Immature natural killer cell (primary cell): ENCODE results near the gene GRB10. TPM values are rescaled to one million over a fixed set of nuclear protein-coding genes. Genes with fewer than 3 reads are reported as not detected.

Source experiments
- DNase-seq, 3 donors: peaks; one replicate each; pipeline ENCODE4 v3.0.0; 2022; ENCODE audit warnings: mixed read lengths in 1 of 3
- H3K27ac Mint-ChIP-seq, 6 donors: one replicate each; pipeline ENCODE4 v1.8.0; 2020; ENCODE audit warnings: mixed read lengths in 6 of 6, mild to moderate bottlenecking in 5 of 6, inconsistent platforms in 4 of 6, moderate library complexity in 3 of 6
- H3K27me3 Mint-ChIP-seq, 3 donors: one replicate each; pipeline ENCODE4 v1.8.0; 2020 to 2021; ENCODE audit warnings: low read depth in 3 of 3, mild to moderate bottlenecking in 3 of 3, mixed read lengths in 3 of 3, moderate library complexity in 3 of 3, inconsistent platforms in 1 of 3
- H3K36me3 Mint-ChIP-seq, 3 donors: one replicate each; pipeline ENCODE4 v1.8.0; 2020; ENCODE audit warnings: mixed read lengths in 3 of 3, inconsistent platforms in 2 of 3, mild to moderate bottlenecking in 2 of 3
- H3K4me1 Mint-ChIP-seq, 2 donors: one replicate each; pipeline ENCODE4 v1.8.0; 2020; ENCODE audit warnings: inconsistent platforms in 2 of 2, mild to moderate bottlenecking in 2 of 2, mixed read lengths in 2 of 2, moderate library complexity in 1 of 2
- H3K4me3 Mint-ChIP-seq, 5 donors: one replicate each; pipeline ENCODE4 v1.8.0; 2020; ENCODE audit warnings: mild to moderate bottlenecking in 5 of 5, mixed read lengths in 5 of 5, inconsistent platforms in 3 of 5, moderate library complexity in 3 of 5
- H3K9me3 Mint-ChIP-seq, 6 donors: one replicate each; pipeline ENCODE4 v1.8.0; 2020; ENCODE audit warnings: mild to moderate bottlenecking in 6 of 6, mixed read lengths in 6 of 6, inconsistent platforms in 4 of 6, moderate library complexity in 3 of 6
- polyA plus RNA-seq, 3 donors: library from polyadenylated mRNA; unstranded; fragments of 300-500 nt; fragmentation: Illumina TruSeq; gene quantifications; one replicate each; pipeline ENCODE4 v1.2.3, GENCODE V29; 2021

Gene GRB10
- polyA plus RNA-seq, 3 donors from 2014 or later: not detected

- Mint-ChIP-seq H3K4me3 (no peak overlapping the region), H3K36me3 (no peaks in the 10 kb centered on the region), H3K4me1 (peaks cover 15 to 19% of the 10 kb centered on the region in 2 donors), H3K9me3 (no peaks in the 10 kb centered on the region), H3K27ac (no peak overlapping the region), H3K27me3 (peaks cover 5 to 6% (median 6%) of the 10 kb centered on the region in 3 donors)
- no peak for DNase-seq
Observed at GRCh38 chr7:50655490-50655889, 127.2 kb downstream of the GRB10 start.

- H3K27me3 Mint-ChIP-seq: peaks cover under 1 to 6% (median 1%) of the 10 kb centered on the region in 3 donors
- DNase-seq: no peak
- peaks cover 11 to 14% of the 10 kb centered on the region in 2 donors for H3K4me1 Mint-ChIP-seq
- no peaks in the 10 kb centered on the region for H3K9me3 Mint-ChIP-seq
- H3K27ac Mint-ChIP-seq: no peak overlapping the region
- H3K36me3 Mint-ChIP-seq: no peaks in the 10 kb centered on the region
- no peak overlapping the region for H3K4me3 Mint-ChIP-seq
Observed at GRCh38 chr7:50655020-50655419, 127.7 kb downstream of the GRB10 start.

GRCh38 chr7:50653981-50654425 lies 128.7 kb downstream of the GRB10 start:
- no peaks in the 10 kb centered on the region for H3K36me3 Mint-ChIP-seq

GRCh38 chr7:50653126-50653864 lies 129.4 kb downstream of the GRB10 start:
- Mint-ChIP-seq H3K27ac (peak overlapping the region in 1 of 6 donors; percentile 32), H3K36me3 (no peaks in the 10 kb centered on the region), H3K4me1 (no peaks in the 10 kb centered on the region), H3K4me3 (no peak overlapping the region), H3K27me3 (peaks cover 0 to 6% (median 0%) of the 10 kb centered on the region in 3 donors), H3K9me3 (no peaks in the 10 kb centered on the region)
- no peak for DNase-seq

More at GRCh38 chr7:50653981-50654425, 128.7 kb downstream of the GRB10 start:
- Mint-ChIP-seq H3K27me3 (peaks cover 0 to 6% (median 3%) of the 10 kb centered on the region in 3 donors), H3K4me1 (peaks cover under 1 to 4% of the 10 kb centered on the region in 2 donors), H3K27ac (peak overlapping the region in 1 of 6 donors; percentile 32), H3K9me3 (no peaks in the 10 kb centered on the region), H3K4me3 (no peak overlapping the region)
- DNase-seq: no peak

- H3K4me1 Mint-ChIP-seq: no peaks in the 10 kb centered on the region
- no peaks in the 10 kb centered on the region for H3K9me3 Mint-ChIP-seq
- H3K27me3 Mint-ChIP-seq: peaks cover 0 to 8% (median 0%) of the 10 kb centered on the region in 3 donors
- H3K36me3 Mint-ChIP-seq: no peaks in the 10 kb centered on the region
- H3K27ac Mint-ChIP-seq: no peak overlapping the region
- DNase-seq: no peak
- H3K4me3 Mint-ChIP-seq: no peak overlapping the region
Observed at GRCh38 chr7:50652400-50653125, 130.1 kb downstream of the GRB10 start.

- Mint-ChIP-seq H3K4me3 (no peak overlapping the region), H3K27ac (no peak overlapping the region), H3K27me3 (peaks cover 0 to 8% (median 0%) of the 10 kb centered on the region in 3 donors), H3K9me3 (no peaks in the 10 kb centered on the region), H3K36me3 (no peaks in the 10 kb centered on the region), H3K4me1 (no peaks in the 10 kb centered on the region)
- no peak for DNase-seq
Observed at GRCh38 chr7:50651271-50651989, 131.3 kb downstream of the GRB10 start.

GRCh38 chr7:50650057-50650664 lies 132.5 kb downstream of the GRB10 start:
- Mint-ChIP-seq H3K27ac (no peak overlapping the region), H3K9me3 (no peaks in the 10 kb centered on the region), H3K4me3 (no peak overlapping the region), H3K36me3 (no peaks in the 10 kb centered on the region), H3K27me3 (peaks cover 0 to 8% (median 0%) of the 10 kb centered on the region in 3 donors), H3K4me1 (no peaks in the 10 kb centered on the region)
- DNase-seq: no peak

- Mint-ChIP-seq H3K9me3 (no peaks in the 10 kb centered on the region), H3K27me3 (peaks cover 0 to 8% (median 0%) of the 10 kb centered on the region in 3 donors)
Observed at GRCh38 chr7:50649259-50649885, 133.3 kb downstream of the GRB10 start.

GRCh38 chr7:50648570-50649169 lies 134.0 kb downstream of the GRB10 start:
- H3K4me1 Mint-ChIP-seq: no peaks in the 10 kb centered on the region
- no peaks in the 10 kb centered on the region for H3K36me3 Mint-ChIP-seq
- no peak for DNase-seq
- no peak overlapping the region for H3K27ac Mint-ChIP-seq
- H3K27me3 Mint-ChIP-seq: peaks cover 0 to 8% (median 0%) of the 10 kb centered on the region in 3 donors
- no peak overlapping the region for H3K4me3 Mint-ChIP-seq
- H3K9me3 Mint-ChIP-seq: no peaks in the 10 kb centered on the region

More at GRCh38 chr7:50649259-50649885, 133.3 kb downstream of the GRB10 start:
- no peak for DNase-seq
- Mint-ChIP-seq H3K4me1 (no peaks in the 10 kb centered on the region), H3K4me3 (no peak overlapping the region), H3K36me3 (no peaks in the 10 kb centered on the region), H3K27ac (no peak overlapping the region)

- H3K27me3 Mint-ChIP-seq: peaks cover 0 to 8% (median 0%) of the 10 kb centered on the region in 3 donors
- no peak overlapping the region for H3K27ac Mint-ChIP-seq
- no peaks in the 10 kb centered on the region for H3K36me3 Mint-ChIP-seq
- no peak overlapping the region for H3K4me3 Mint-ChIP-seq
- H3K9me3 Mint-ChIP-seq: no peaks in the 10 kb centered on the region
- H3K4me1 Mint-ChIP-seq: no peaks in the 10 kb centered on the region
- no peak for DNase-seq
Observed at GRCh38 chr7:50648076-50648475, 134.6 kb downstream of the GRB10 start.

- no peak overlapping the region for H3K4me3 Mint-ChIP-seq
- H3K36me3 Mint-ChIP-seq: no peaks in the 10 kb centered on the region
- H3K27ac Mint-ChIP-seq: no peak overlapping the region
- DNase-seq: no peak
- H3K4me1 Mint-ChIP-seq: no peaks in the 10 kb centered on the region
- peaks cover 0 to 8% (median 0%) of the 10 kb centered on the region in 3 donors for H3K27me3 Mint-ChIP-seq
- H3K9me3 Mint-ChIP-seq: no peaks in the 10 kb centered on the region
Observed at GRCh38 chr7:50647286-50647980, 135.3 kb downstream of the GRB10 start.

- no peak for DNase-seq
- Mint-ChIP-seq H3K27me3 (peaks cover 0 to 8% (median 0%) of the 10 kb centered on the region in 3 donors), H3K27ac (no peak overlapping the region), H3K4me3 (no peak overlapping the region), H3K36me3 (no peaks in the 10 kb centered on the region), H3K9me3 (no peaks in the 10 kb centered on the region), H3K4me1 (no peaks in the 10 kb centered on the region)
Observed at GRCh38 chr7:50646069-50646468, 136.6 kb downstream of the GRB10 start.
